Activated T-helper 1 cell treated with anti-CD3 and anti-CD28 coated beads, Interleukin-2, amount 50 U/mL, for 16 hours (primary cell): ENCODE data around the gene GOLIM4.
"Not testable (repeated sequence)": the region's sequence is repeated elsewhere in the genome, so short reads cannot be mapped to it uniquely, and the experiment has no call there.

Experiments used
- DNase-seq, 2 donors: peaks; one replicate each; pipeline ENCODE4 v3.0.0-alpha.2; 2020; ENCODE audit warnings: low read depth in 1 of 2, low spot score in 1 of 2

GOLIM4 gene

GRCh38 chr3:168048414-168049330 lies 47.1 kb downstream of the GOLIM4 start:
- DNase-seq, result no peak

GRCh38 chr3:168047936-168048335 lies 47.8 kb downstream of the GOLIM4 start:
- no peak for DNase-seq

- no peak for DNase-seq
These were observed 48.4 kb downstream of the GOLIM4 start for GRCh38 chr3:168047190-168047795.

- no peak for DNase-seq
These were observed 51.7 kb downstream of the GOLIM4 start for GRCh38 chr3:168044049-168044448.

GRCh38 chr3:168040607-168041208 lies 55.0 kb downstream of the GOLIM4 start:
- DNase-seq, result no peak

- no peak for DNase-seq
These were observed 58.7 kb downstream of the GOLIM4 start for GRCh38 chr3:168037020-168037419.

- no peak for DNase-seq
These were observed 59.1 kb downstream of the GOLIM4 start for GRCh38 chr3:168036619-168037018.

- no peak for DNase-seq
These were observed 61.4 kb downstream of the GOLIM4 start for GRCh38 chr3:168034152-168034928.

- DNase-seq, result no peak
These were observed 65.1 kb downstream of the GOLIM4 start for GRCh38 chr3:168030577-168030976.

GRCh38 chr3:168029705-168030104 lies 66.0 kb downstream of the GOLIM4 start:
- DNase-seq, result no peak

GRCh38 chr3:168028086-168028485 lies 67.6 kb downstream of the GOLIM4 start:
- DNase-seq, result no peak

GRCh38 chr3:168026764-168027163 lies 69.0 kb downstream of the GOLIM4 start:
- no peak for DNase-seq

- no peak for DNase-seq
These were observed 70.6 kb downstream of the GOLIM4 start for GRCh38 chr3:168025076-168025475.

GRCh38 chr3:168024537-168024941 lies 71.2 kb downstream of the GOLIM4 start:
- DNase-seq, result no peak

- DNase-seq, result no peak
These were observed 73.8 kb downstream of the GOLIM4 start for GRCh38 chr3:168021737-168022450.

- DNase-seq, result not testable (repeated sequence)
These were observed 84.4 kb downstream of the GOLIM4 start for GRCh38 chr3:168011280-168011679.

- DNase-seq, result no peak
These were observed 89.1 kb downstream of the GOLIM4 start for GRCh38 chr3:168006584-168006983.

- no peak for DNase-seq
These were observed 91.8 kb downstream of the GOLIM4 start for GRCh38 chr3:168003911-168004310.

GRCh38 chr3:168002786-168003368 lies 92.8 kb downstream of the GOLIM4 start:
- DNase-seq, result no peak

GRCh38 chr3:168001244-168001643 lies 94.5 kb downstream of the GOLIM4 start:
- no peak for DNase-seq
